GM19351 (cell line): ENCODE results near the gene NR1H3.
A peak's percentile ranks its signal among the peaks of the same experiment; 100 is the strongest.

Experiments used
- ATAC-seq: cut with Tn5 transposase; IDR thresholded peaks from one replicate; pipeline ENCODE4 v1.9.1; 2021; ENCODE audit warnings: mild to moderate bottlenecking, moderate library complexity; ENCODE audit not compliant: unreplicated experiment

The NR1H3 gene

GRCh38 chr11:47243454-47243853, 14.3 kb upstream of the NR1H3 start:
- ATAC-seq, result no peak

- no peak for ATAC-seq
Observed at GRCh38 chr11:47244448-47245350, 13.1 kb upstream of the NR1H3 start.

DNA sequence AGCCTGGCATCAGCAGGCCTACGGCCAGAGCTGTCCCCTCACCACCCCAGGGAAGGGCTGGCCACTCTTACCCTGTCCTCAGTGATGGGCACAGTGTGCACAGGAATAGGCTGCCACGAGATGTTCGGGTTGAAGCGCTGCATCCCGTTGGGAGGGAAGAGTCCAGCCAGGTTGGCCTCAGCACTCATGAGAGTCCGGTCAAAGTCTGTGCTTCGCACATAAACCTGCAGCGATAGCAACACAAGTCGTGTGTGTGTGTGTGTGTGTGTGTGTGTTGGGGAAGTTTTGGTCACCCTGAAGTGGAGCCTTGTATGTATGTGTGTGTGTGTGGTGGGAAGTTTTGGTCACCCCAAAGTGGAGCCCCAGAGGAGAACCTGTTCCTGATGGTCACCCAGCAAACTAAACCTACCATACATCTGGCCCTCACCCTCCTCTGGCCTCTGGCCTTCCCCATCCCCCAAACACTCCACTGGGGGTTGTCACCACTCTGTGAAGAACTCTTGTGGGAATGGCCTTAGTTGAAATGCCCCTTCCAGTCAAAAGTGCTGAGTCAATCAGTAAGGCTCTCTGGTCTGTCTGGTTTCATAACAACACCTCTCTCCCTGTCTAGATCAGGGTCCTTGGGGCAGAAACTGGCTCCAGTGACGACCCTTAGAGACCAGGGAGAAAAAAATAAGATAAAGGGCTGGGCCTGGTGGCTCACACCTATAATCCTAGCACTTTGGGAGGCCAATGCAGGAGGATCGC, 12.0 kb upstream of the NR1H3 start:
- ATAC-seq, result no peak

GRCh38 chr11:47247502-47247901, 10.3 kb upstream of the NR1H3 start:
- ATAC-seq, result no peak

DNA sequence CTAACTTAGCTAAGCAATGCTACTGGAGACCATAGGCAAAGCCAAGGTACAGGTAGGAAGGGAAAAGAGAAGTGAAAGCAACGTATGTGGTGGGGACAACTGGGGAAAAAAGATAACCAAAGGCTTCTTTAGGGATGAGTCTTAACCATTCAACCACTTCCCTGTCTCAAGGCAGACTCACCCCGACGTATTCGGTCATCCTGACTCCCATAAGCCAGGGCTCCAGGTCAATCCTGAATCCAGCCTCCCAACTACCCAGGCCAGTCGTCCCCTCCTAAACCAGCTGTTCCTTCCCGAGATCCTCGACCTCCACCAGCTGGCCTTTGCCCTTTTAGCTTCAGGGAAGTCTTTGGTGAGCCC, 9.5 kb upstream of the NR1H3 start:
- ATAC-seq, result peak; percentile 22

DNA sequence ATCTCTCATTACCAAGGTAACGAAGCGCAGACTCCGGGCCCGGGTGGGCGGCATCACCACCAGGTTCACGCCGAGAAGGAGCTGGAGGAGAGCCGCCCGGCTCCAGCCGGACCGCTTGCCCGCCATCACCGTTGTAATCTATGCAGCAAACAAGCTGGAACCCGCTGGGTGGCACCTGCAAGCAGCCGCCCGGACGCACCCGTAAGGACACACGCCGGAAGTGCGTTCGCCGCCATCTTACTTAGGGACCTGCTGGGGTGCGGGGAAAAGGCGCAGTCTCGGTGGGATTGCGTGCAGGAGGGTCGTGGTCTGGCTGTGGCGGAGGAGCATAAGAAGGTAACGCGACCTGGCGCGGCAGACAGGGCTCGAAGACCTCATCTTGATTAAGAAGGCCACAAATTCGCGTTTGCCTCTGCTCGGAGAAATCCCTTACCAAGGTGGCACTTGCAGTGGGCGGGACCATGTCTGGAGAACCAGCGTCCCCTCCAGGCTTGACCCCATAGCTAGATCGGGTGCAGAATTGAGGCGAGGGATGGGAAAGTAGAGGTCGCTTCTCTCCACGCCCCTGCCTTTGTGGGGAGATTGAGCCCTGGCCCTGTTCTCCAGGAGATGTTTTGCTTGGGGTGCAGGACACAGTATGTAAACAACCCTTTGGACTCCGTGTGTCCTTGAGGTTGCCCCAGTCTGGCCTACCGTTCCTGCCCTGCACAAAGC, 9.0 kb upstream of the NR1H3 start, which contains the start of gene ACP2:
ACP2 (minus strand) TSS at position 151 of the 714 bp plus-strand sequence; CDS start at position 126, 25 bp downstream.
- peak; percentile 96 for ATAC-seq

- ATAC-seq, result no peak
Observed at GRCh38 chr11:47249378-47249715, 8.4 kb upstream of the NR1H3 start.

DNA sequence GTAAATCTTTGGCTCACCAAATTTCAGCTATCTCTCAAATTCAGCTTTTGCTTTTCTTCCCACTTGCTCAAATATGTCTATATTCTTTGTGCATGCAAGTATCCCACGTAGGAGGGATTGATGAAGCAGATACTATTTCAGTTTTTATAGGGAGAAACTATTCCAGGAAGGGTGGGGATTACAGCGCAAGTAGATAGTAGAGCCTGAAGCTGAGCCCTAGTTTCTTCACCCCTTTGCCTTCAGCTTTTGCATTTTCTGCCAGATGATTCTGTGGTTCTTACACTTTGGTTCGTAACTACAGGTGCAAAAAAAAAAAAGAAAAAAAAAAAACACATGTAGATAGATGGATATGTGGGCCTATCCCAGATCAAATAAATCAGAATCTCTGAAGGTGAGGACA, 6.0 kb upstream of the NR1H3 start:
- no peak for ATAC-seq

DNA sequence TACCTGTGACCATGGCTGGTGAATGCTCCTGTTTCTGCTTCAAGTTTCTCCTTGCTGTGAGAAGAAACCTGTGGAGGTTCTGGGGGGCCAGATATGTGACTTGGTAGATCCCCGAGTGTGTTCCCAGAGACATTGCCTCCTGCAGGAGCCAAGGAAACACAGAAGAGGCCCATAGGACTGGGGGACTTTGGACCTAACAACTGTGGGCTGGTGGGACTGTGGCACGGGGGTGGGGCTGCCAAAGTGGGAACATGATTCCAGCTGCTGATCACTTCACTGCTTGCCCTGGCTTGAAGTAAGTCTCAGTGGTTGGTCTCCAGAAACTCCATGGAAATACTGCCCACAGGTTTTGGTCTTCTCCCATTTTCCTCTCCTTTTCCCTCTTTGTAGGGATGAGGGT, 4.1 kb upstream of the NR1H3 start:
- no peak for ATAC-seq

- ATAC-seq, result no peak
Observed at GRCh38 chr11:47254386-47254785, 3.4 kb upstream of the NR1H3 start.

DNA sequence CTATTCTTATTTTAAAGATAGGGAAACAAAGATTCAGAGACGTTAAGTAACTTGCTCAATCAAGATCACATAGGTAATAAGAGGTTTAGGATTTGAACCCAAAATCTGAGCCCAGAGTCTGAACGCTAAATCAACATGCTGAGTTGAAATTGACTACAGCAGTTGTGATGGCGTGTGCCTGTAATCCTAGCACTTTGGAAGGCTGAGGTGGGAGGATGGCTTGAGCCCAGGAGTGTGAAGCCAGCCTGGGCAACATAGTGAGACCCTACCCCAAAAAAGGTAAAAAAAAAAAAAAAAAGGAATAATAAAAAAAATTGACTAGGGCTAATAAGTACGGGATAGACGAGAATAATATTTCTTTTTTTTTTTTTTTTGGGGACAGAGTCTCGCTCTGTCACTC, 1.4 kb upstream of the NR1H3 start:
- ATAC-seq, result no peak

- ATAC-seq, result no peak
Observed at GRCh38 chr11:47257177-47257516, 649 bp upstream of the NR1H3 start.

DNA sequence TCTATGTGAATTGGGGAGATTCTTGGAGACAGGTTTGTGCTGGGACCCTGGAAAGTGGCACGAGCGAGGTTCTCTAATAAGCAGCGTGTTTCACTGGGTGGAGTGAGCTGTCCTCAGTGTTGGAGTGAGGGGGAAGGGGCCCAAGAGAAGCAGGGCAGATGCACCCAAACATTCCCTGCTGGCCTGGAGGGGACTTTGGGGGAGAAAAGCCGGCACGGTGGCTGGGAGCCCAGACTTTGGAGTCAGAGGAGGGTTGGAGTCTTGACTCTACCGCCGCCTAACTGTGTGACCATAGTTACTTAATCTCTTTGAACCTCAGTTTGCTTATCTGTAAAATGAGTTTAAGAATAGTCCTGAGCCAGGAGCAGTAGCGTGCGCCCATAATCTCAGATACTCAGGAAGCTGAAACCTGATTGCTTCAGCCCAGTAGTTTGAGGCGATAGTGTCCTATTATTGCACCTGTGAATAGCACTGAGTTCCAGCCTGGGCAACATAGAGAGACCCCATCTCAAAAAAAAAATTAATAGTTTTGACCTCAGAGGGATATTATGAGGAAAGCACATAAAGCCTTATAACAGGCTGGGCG, 614 bp downstream of the NR1H3 start:
- ATAC-seq, result no peak

- ATAC-seq, result no peak
Observed at GRCh38 chr11:47259232-47259977, 1.6 kb downstream of the NR1H3 start.

DNA sequence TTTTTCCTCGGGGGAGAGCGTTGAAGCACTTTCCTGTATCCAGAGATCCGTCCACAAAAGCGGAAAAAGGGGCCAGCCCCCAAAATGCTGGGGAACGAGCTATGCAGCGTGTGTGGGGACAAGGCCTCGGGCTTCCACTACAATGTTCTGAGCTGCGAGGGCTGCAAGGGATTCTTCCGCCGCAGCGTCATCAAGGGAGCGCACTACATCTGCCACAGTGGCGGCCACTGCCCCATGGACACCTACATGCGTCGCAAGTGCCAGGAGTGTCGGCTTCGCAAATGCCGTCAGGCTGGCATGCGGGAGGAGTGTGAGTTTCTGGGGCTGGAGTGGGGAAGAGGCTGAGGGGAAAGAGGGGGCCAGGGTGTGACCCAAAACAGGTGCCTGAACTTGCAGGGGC, 2.6 kb downstream of the NR1H3 start:
- no peak for ATAC-seq

DNA sequence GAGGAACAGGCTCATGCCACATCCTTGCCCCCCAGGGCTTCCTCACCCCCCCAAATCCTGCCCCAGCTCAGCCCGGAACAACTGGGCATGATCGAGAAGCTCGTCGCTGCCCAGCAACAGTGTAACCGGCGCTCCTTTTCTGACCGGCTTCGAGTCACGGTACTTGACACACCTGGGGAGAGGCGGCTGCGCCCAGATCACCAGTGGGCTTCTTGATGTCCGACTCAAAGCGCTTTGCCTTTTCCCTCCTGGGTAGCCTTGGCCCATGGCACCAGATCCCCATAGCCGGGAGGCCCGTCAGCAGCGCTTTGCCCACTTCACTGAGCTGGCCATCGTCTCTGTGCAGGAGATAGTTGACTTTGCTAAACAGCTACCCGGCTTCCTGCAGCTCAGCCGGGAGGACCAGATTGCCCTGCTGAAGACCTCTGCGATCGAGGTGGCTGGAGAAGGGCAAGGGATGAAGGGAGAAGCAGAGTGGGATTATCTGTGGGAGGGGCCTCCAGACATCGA, 3.5 kb downstream of the NR1H3 start:
- ATAC-seq, result no peak

- ATAC-seq, result no peak
Observed at GRCh38 chr11:47264119-47264518, 6.3 kb downstream of the NR1H3 start.

DNA sequence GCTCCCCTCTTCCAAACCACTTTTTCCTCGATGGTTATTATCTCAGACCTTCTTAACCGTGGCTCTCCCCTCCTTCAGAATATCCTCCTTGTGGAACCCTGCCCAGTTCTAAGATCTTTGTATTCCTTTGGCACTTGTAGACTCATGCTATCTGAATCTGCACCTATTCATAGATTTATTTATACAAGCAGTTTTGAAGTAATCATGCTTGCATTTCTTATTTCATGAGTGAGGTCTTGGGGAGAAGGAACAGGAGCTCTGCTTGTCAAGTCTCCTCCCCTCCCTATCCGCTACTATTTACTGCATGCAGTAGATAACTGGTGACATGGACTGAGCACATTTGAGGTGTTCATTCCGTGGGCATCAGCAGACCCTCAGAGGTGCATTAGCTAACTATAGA, 6.7 kb downstream of the NR1H3 start:
- no peak for ATAC-seq

DNA sequence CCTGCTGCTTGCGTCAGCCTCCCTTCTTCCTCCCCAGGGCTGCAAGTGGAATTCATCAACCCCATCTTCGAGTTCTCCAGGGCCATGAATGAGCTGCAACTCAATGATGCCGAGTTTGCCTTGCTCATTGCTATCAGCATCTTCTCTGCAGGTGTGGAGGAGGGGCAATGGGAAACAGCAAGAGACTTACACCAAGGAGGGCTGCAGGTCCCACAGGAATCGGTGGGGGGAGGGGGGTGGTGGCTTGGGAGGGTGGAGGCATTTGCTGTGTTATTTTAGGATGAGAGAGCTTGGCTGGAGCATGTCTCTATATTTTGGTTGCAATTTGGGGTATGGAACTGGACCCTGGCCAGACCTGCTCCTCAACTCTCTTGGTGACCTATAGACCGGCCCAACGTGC, 10.1 kb downstream of the NR1H3 start:
- ATAC-seq, result no peak

DNA sequence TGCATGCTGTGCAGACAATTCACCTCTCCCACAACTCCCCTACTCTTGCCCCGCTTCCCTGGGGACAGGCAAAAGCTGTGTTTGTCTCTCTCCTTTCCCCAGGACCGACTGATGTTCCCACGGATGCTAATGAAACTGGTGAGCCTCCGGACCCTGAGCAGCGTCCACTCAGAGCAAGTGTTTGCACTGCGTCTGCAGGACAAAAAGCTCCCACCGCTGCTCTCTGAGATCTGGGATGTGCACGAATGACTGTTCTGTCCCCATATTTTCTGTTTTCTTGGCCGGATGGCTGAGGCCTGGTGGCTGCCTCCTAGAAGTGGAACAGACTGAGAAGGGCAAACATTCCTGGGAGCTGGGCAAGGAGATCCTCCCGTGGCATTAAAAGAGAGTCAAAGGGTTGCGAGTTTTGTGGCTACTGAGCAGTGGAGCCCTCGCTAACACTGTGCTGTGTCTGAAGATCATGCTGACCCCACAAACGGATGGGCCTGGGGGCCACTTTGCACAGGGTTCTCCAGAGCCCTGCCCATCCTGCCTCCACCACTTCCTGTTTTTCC, 10.7 kb downstream of the NR1H3 start:
- no peak for ATAC-seq
